COLO668 (cell line): Measurements from ENCODE around the gene RBP7.
"Not testable (repeated sequence)": the region's sequence is repeated elsewhere in the genome, so short reads cannot be mapped to it uniquely, and the experiment has no call there.

Experiments
- DNase-seq: peaks from one replicate; lab custom pipeline; 2025; ENCODE audit not compliant: unreplicated experiment; lab: John Stamatoyannopoulos, UW

RBP7 gene

DNA sequence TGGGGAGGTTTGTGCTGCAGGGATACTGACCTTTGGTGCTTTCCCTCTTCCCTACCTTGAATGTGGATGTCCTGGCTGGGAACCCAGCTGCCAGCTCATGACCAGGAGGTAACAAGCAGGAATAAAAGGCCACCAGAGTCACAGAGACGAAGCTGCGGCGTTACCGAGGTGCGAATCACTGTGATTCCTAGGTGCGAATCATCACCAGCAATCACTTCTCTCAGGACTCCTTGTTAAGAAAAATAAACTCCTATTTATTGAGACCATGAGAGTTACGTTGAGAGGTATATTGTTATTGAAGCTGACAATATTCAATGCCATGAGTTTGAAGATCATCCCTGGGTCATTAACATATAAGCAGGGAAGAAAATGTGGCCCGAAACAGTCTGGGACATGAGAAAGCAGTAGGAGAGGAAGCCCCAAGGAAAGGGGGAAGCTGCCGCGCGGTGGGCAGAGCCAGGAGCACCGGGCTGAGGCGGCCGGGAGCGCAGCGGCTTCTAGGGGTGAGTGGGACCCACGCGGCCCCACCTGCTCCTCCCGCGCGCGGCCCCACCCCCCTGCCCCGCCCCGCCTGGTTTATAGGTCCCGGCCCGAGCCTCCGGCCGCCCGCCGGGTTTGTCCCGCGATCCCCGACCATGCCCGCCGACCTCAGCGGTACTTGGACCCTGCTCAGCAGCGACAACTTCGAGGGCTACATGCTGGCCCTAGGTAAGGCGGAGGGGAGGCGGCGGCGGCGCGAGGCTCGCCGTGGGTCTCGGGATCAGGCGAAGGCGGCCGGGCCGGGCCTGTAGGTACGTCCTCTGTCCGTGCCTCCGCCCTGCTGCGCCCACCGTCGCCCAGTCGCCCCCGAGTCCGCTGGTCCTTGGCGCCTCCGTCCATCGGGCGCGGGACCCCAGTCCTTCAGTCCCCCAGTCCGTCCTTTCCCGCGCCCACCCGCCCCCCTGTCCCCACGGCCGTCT is at the start of gene RBP7:
Gene RBP7, plus strand, starts transcription at position 605 of the 959 bp plus-strand sequence. Its CDS starts 31 bp downstream, at position 636.
- peak; percentile 60 for DNase-seq

DNA sequence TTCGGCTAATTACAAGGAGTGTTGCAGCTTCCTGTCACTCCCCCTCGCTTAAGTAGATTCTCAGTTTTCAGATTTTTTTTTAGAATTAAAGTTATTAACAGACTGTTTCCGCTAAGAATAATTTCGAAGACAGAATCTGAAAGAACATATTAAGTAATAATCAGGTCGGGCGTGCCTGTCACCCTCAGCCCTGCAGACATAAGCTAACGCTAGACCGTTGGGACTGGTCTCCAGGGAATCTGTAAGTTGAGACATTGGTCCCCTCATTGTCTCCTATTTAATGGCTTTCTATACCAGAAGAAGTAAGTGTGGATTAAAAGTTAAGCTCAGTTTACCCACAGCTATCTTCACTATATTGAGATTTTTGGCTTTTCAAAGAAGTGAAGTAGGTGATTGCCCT is 39.3 kb upstream of the RBP7 start:
- no peak for DNase-seq

- no peak for DNase-seq
Observed at GRCh38 chr1:9960011-9960410, 37.0 kb upstream of the RBP7 start.

- DNase-seq = peak; percentile 70
Observed at GRCh38 chr1:9960706-9961562, 36.1 kb upstream of the RBP7 start.

GRCh38 chr1:9984253-9984652 is 12.8 kb upstream of the RBP7 start:
- DNase-seq = no peak

GRCh38 chr1:9985001-9985400 is 12.0 kb upstream of the RBP7 start:
- no peak for DNase-seq

GRCh38 chr1:9989773-9990172 is 7.3 kb upstream of the RBP7 start:
- no peak for DNase-seq

DNA sequence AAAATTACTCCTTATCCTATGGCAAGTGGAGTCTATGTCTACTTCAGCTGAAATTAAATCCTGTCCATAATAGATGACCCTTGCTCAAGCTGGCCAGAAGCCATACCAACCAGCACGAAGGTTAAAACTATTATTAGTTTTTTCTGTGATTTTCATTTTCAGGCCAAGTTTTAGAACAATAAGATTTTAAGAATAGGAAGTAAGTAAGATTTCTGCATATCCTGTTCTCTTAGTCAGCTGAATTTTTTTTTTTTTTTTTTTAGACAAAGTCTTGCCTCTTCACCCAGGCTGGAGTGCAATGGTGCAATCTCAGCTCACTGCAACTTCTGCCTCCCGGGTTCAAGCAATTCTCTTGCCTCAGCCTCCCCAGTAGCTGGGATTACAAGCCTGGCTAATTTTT is 6.1 kb upstream of the RBP7 start:
- DNase-seq = no peak

DNA sequence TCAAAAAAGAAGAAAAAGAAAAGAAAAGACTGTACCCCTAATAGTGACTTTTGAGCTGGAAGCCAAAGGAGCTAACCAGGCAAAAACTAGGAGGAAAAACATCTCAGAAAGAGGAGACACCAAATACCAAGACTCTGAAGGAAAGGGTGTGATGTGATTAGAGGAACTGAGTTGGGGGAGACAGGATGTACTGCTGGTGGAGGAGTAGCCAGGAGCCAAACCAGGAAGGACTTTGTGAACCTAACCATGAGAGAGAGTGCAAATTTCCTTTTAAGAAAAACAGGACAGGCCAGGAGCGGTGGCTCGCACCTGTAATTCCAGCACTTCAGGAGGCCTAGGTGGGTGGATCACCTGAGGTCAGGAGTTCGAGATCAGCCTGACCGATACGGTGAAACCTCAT is 4.1 kb upstream of the RBP7 start:
- DNase-seq = no peak

GRCh38 chr1:9993561-9994075 is 3.4 kb upstream of the RBP7 start:
- no peak for DNase-seq

DNA sequence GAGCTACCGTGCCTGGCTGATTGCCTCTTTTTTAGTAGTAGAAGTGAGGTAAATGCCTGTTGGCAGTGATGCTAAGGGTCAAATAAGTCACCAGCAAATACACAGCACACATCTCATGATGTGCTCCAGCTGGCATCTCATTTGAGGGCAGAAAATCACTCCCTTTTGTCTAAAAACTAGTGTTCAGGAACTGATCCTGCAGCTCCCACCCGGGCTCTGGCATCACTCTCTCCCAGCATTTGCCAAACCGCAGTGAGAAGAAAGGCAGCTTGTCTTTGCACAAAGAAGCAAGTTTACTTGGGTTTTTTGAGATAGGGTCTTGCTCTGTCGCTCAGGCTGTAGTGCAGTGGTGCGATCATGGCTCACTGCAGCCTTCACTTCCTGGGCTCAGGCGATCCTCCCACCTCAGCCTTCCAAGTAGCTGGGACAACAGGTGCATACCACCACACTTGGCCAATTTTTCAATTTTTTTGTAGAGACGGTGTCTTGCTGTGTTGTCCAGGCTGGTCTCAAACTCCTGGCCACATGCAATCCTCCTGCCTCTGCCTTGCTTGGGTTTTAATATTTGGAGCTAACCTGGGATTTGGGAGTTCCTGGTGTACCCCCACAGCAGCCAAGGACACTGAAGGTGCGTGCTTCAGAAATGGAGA is 4.1 kb downstream of the RBP7 start:
- no peak for DNase-seq

DNA sequence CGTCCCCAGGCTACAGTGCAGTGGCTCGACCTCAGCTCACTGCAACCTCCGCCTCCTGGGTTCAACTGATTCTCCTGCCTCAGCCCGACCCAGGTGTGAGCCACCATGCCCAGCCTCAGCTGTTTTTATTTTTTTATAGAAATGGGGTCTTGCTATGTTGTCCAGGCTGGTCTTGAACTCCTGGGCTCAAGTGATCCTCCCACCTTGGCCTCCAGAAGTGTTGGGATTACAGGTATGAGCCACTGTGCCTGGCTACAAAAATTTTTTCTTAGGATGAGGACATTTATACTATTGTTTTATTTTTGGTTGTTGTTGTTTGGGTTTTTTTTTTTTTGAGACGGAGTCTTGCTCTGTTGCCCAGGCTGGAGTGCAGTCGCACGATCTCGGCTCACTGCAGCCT is 8.2 kb downstream of the RBP7 start:
- not testable (repeated sequence) for DNase-seq

- peak; percentile 29 for DNase-seq
Observed at GRCh38 chr1:10007169-10007568, 10.1 kb downstream of the RBP7 start.

- no peak for DNase-seq
Observed at GRCh38 chr1:10014016-10014415, 17.0 kb downstream of the RBP7 start.

DNA sequence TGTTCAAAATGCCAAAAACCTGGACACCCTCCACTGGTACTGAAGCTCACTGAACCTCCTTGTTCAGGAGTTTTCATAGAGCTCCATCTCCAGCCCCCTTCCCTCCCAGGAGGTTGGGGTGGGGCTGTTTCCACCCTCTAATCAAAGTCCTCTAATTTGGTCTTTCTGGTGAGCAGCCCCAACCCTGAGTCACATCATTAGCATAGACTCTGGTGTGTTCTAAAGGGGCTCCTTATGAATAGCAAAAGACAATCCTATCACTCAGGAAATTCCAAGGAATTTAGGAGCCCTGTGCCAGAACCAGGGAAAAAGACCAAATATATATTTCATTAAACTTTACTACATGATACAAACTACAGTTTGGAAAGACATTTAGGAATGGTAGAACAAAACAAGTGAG is 22.5 kb downstream of the RBP7 start:
- DNase-seq = no peak

- no peak for DNase-seq
Observed at GRCh38 chr1:10020086-10020485, 23.1 kb downstream of the RBP7 start.

- not testable (repeated sequence) for DNase-seq
Observed at GRCh38 chr1:10020678-10021077, 23.6 kb downstream of the RBP7 start.

DNA sequence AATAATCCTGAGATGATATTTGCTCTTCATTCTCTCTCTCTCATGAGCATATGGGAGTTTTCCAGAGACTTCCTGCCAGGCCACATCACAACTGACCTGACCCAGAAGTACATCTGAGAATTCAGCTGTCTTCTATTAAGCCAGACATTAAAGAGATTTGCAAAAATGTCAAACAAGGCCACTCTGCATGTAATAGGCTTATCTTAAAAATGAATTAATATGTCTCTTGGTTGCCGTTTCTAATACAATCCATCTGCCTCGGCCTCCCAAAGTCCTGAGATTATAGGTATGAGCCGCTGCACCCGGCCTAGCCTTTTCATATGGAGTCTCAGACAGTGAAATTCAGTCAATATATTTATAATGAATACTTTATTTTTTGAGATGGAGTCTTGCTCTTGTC is 25.0 kb downstream of the RBP7 start:
- DNase-seq = not testable (repeated sequence)

- no peak for DNase-seq
Observed at GRCh38 chr1:10022656-10023055, 25.6 kb downstream of the RBP7 start.

- DNase-seq = no peak
Observed at GRCh38 chr1:10025354-10025753, 28.3 kb downstream of the RBP7 start.

DNA sequence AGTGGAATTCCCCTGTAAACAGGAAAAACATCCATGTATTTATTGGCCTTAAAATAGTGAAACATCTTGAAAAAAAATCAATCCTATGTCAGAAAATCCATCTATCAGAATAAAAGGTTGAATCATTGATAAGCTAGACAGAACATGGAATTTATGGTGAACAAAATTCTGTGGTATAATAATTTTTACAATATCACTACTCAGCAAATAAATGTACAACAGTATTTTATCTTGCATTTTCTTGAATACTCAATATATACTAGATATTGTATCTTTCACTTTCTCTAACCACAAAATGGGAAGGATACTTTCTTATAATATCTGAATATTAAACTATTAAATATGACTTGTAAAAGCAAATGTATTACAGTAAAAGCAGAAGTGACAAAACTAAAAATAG is 30.0 kb downstream of the RBP7 start:
- DNase-seq = no peak
